NCI-H2081 treated with DMSO at 0.1 percent for 48 hours (cell line): Measurements from ENCODE around the gene MYH11.
A peak's percentile ranks its signal among the peaks of the same experiment; 100 is the strongest.

Source experiments
- DNase-seq: peaks from one replicate; lab custom pipeline; 2025; lab: John Stamatoyannopoulos, UW

The MYH11 gene

GRCh38 chr16:15856901-15857698 lies at the start of gene MYH11:
MYH11 (minus strand) TSS chr16:15857028; CDS start chr16:15838252, 18,776 bp downstream.
- DNase-seq = no peak

GRCh38 chr16:15906439-15906838 lies 49.6 kb upstream of the MYH11 start:
- no peak for DNase-seq

- no peak for DNase-seq
Observed at GRCh38 chr16:15903960-15904359, 47.1 kb upstream of the MYH11 start.

- no peak for DNase-seq
Observed at GRCh38 chr16:15900901-15901500, 44.2 kb upstream of the MYH11 start.

- no peak for DNase-seq
Observed at GRCh38 chr16:15900357-15900756, 43.5 kb upstream of the MYH11 start.

GRCh38 chr16:15899538-15900100 lies 42.8 kb upstream of the MYH11 start:
- no peak for DNase-seq

- DNase-seq = no peak
Observed at GRCh38 chr16:15898654-15899053, 41.8 kb upstream of the MYH11 start.

- no peak for DNase-seq
Observed at GRCh38 chr16:15897834-15898254, 41.0 kb upstream of the MYH11 start.

- no peak for DNase-seq
Observed at GRCh38 chr16:15897121-15897780, 40.4 kb upstream of the MYH11 start.

- DNase-seq = no peak
Observed at GRCh38 chr16:15894571-15895374, 37.9 kb upstream of the MYH11 start.

- no peak for DNase-seq
Observed at GRCh38 chr16:15891508-15891907, 34.7 kb upstream of the MYH11 start.

GRCh38 chr16:15888072-15888976 lies 31.5 kb upstream of the MYH11 start, which contains the start of gene CEP20:
CEP20 (minus strand) TSS chr16:15888603; CDS start chr16:15888585, 18 bp downstream.
- peak; percentile 79 for DNase-seq

GRCh38 chr16:15887283-15887682 lies 30.5 kb upstream of the MYH11 start:
- DNase-seq = no peak

- no peak for DNase-seq
Observed at GRCh38 chr16:15886078-15886477, 29.2 kb upstream of the MYH11 start.

GRCh38 chr16:15885560-15886001 lies 28.8 kb upstream of the MYH11 start:
- DNase-seq = no peak

- no peak for DNase-seq
Observed at GRCh38 chr16:15882563-15882962, 25.7 kb upstream of the MYH11 start.

- no peak for DNase-seq
Observed at GRCh38 chr16:15881794-15882379, 25.1 kb upstream of the MYH11 start.

GRCh38 chr16:15880434-15881308 lies 23.8 kb upstream of the MYH11 start:
- DNase-seq = no peak

GRCh38 chr16:15879255-15879811 lies 22.5 kb upstream of the MYH11 start:
- no peak for DNase-seq
